Left kidney (tissue), 2 donors: Measurements from ENCODE around the gene WBP1. TPM values are rescaled to one million over a fixed set of nuclear protein-coding genes. Genes with fewer than 3 reads are reported as not detected.
"Not testable (repeated sequence)": the region's sequence is repeated elsewhere in the genome, so short reads cannot be mapped to it uniquely, and the experiment has no call there.

Experiments
- DNase-seq: peaks from one replicate; pipeline ENCODE4 v3.0.0-alpha.2; 2013
- polyA plus RNA-seq: library from polyadenylated mRNA; unstranded; fragments of 120-200 nt; gene quantifications from one replicate; pipeline ENCODE4 v1.2.1, GENCODE V29; 2013; ENCODE audit not compliant: insufficient read length

WBP1 gene
- polyA plus RNA-seq, 1 donor: 94.7 TPM

DNA sequence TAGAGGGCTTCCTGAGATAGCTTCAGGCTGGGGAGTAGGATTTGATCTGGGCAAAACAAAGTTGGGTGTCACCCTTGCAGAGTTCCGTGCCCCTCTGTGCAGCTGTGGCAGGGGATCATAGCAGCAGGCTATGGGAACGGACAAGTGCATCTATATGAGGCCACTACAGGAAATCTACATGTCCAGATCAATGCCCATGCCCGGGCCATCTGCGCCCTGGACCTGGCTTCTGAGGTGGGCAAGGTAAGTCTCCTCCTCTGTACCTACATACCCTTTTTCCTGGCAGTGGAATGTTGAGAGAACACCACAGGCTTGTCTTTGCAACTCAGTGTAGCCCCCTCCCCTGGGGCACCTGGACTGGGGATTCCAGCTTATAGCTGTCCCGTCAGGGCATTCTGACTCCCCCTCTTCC, 33.2 kb upstream of the WBP1 start:
- no peak for DNase-seq

- DNase-seq: no peak
Measured at GRCh38 chr2:74425523-74425922, 32.7 kb upstream of the WBP1 start.

DNA sequence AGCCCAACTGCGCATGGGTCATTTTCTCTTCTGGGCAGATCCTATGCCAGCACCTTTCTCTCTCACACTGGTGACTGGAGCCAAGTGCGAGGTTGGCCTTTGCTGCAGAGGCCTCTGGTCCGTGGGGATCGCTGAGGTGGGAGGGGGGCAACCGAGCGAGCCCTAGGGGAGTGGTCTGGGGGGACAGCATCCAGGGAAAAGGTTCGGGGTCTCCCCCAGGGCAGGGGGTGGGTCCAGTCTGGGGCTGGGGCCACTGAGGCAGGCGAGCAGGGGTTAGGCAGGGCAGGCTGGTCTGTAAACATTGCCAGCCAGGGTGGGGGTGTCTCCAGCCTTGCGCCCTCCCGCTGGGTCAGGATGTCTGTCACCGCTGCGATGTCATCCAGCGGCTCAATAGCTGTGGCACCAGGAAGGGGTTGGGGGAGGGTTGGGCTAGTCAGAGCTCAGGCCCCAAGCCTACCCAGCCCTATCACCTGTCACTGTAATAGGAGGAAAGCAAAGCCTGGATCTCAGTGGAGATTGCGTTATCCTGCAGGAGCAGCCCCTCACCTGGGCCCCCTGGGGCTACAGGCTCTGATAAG, 32.0 kb upstream of the WBP1 start:
- DNase-seq: no peak

GRCh38 chr2:74427551-74427950, 30.7 kb upstream of the WBP1 start:
- DNase-seq: no peak

- no peak for DNase-seq
Measured at GRCh38 chr2:74428675-74429074, 29.6 kb upstream of the WBP1 start.

DNA sequence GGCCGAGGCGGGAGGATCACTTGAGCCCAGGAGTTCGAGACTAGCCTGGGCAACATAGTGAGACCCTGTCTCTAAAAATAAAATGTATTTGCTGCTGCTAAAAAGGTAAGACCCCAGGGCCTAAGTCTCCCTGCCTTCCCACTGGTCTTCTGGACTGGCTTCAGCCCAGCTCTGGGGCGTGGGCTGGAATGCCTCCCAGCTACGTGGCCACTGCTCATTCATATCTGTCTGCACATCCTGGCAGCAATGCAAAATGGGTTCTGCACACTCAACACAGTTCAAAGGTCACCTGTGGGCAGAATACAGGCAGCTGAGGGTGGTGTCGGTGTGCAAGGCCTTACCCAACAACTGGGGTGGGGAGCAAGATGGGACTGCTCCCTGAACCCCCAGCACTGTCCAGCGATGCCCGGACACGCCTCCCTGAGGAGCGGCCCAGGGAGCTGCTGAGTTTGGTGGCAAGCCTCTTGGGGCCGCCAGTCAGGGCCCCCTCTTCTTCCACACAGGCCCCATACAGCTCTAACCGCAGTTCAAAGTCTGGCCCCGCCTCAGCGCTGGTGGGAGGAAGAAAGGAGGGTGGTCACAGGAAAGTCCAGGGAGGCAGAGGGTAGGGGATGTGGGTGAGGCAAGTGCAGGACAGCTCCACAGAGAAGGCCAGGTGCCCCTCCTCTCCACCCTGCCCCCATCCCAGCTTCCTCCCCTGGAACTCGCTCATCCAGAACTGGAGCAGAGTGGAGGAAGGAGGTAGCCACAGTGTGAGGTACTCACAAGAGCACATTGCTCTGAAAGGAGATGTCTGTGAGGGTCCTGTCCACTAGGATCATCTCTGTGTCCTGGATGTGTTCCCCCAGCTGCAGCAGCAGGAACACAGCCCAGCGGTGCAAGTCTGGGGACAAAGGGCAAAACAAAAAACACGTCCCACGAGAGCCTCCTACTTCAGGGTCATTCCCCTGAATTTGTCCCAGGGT, 28.5 kb upstream of the WBP1 start:
- DNase-seq: no peak

GRCh38 chr2:74430502-74430901, 27.7 kb upstream of the WBP1 start:
- DNase-seq: no peak

DNA sequence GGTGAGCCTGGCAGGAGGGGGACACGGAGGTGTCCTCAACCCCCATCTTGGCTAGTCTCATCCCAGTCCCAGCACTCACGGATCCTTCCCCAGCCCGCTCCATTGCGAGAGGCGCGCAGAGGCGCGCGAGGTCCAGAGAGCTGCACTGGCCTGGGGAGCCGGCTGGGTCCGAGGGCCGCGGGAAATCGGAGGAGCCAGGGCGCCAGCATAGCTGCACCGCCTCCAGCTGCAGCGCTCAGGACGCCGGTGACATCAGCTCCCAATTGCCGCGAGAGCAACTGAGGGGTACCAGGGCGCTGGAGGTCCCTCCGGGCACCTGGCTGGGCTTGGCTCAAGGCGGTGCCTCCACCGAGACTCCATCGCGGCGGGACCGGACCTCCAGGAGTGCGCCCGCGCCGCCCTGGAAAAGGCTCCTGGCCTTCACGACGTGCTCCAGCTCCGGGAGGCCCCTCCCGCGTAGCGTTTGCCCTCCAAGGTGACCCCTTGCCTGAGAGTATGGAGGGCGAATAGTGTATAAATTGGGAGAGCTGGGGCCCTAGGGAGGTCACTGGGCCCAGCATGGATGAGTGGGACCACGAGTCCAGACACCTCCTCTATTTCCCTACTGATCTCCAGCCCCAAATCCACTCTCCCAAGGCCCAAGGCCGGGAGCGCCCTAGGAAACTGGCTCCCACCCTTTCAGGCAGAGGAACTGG, 22.0 kb upstream of the WBP1 start:
- DNase-seq: no peak

- no peak for DNase-seq
Measured at GRCh38 chr2:74436848-74437695, 21.2 kb upstream of the WBP1 start.

GRCh38 chr2:74438248-74438647, 20.0 kb upstream of the WBP1 start:
- DNase-seq: no peak

DNA sequence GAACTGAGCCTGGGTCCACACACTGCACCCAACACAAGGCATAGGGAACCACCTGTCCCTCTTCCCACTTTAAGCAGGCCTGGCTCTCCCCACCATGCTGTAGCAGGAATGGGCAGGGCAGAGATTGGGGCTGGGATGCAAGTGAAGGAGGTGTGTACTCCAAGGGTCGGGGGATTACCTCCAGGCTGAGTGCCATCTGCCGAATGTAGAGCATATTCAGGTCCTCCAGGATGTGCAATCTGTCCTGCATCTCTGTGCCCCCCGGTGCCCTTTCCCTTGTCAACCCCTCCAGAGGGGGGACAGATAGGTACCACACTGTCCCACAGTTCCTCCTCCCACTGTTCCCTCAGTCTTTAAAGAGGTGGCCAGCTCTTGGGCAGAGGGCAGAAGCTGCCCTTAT, 18.9 kb upstream of the WBP1 start:
- no peak for DNase-seq

DNA sequence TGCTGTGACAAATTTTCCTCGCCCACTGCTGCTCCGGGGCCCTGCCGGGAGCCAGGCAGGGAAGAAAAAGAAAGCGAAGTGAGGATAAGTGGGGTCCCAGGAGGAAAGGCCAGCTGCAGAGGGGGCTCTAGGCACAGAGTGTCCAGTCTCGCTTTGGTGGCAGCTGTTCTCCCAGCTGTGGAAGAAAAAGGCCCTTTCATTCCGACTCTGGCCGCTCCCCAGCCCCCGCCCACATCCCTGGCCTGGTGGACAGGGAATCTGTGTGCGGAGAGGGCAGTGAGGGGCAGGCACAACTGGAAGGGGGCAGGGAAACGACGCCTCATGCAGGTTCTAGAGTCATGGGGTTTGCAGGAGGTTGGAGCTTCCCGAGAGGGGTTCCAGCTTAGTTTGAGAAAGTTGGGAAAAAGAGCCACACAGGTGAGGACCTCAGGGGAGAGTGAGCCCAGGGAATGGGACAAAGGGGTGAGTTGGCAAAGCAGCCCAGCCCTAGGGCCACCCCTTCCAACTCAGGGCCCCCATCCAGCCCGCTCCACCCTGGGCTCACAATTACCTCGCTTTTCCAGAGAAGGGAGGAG, 18.3 kb upstream of the WBP1 start:
- peak; percentile 50 for DNase-seq

DNA sequence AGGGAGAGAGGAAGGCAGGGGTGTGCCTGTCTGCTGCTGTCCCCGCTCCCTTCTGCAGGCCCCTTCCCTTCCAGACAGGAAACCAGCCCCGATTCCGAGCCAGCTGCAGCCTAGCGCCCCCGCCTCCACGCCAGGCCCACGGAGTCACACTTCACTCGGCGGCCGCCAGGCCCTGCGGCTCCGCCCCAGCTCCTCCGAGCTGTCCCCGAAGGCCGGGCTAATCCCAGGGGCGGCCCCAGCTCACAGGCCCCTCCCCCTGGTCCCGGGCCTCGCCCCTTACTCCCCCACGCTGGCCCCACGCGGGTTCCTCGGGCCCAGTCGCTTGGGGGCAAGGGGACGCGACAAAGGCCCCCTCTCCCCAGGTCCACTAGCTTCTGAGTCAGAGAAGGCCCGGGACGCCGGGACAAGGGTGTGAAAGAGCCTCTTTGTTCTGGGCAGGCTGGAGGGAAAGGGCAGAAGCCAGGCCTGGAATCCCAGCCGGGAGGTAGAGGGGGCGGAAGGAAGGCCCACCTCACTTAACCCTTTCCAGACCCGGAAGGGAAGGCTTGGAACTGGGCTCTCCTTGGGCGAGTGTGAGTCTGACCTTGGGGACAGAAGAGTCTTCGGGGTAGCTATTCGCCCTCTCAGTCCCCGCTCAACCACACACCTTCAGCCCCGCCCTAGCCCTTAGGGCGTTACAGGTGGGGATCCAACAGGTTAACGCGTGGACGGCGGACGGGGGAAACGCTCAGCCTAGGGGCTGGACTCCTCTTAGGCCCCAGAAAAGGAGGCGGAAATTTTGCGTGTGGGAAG, 17.7 kb upstream of the WBP1 start:
- DNase-seq: peak; percentile 91

- DNase-seq: no peak
Measured at GRCh38 chr2:74441170-74441689, 17.0 kb upstream of the WBP1 start.

GRCh38 chr2:74441690-74442482, 16.4 kb upstream of the WBP1 start, which contains the start of gene RTKN:
TSS of gene RTKN (minus strand) at chr2:74441937. CDS start at chr2:74441816, 121 bp downstream.
- DNase-seq: peak; percentile 53

- DNase-seq: not testable (repeated sequence)
Measured at GRCh38 chr2:74442483-74443297, 15.5 kb upstream of the WBP1 start.

- no peak for DNase-seq
Measured at GRCh38 chr2:74444498-74445318, 13.5 kb upstream of the WBP1 start.
